Prostate gland (tissue), 2 donors: ENCODE measurements around the gene TMEM107.

Experiments used
- CTCF ChIP-seq, 4 experiments: fragments of 200-600 bp in 2 of 4; fragments of 450-650 bp in 2 of 4; sonication (generic) in 2 of 4; IDR thresholded peaks; 1 replicate in 3 of 4; 2 replicates in 1 of 4; pipeline ENCODE4 v1.5.1; 2016 to 2019; ENCODE audit warnings: antibody characterized with exemption in 4 of 4, mild to moderate bottlenecking in 2 of 4, moderate library complexity in 2 of 4
- POLR2A ChIP-seq: fragments of 450-650 bp; IDR thresholded peaks from one replicate; pipeline ENCODE4 v1.6.1; 2016; ENCODE audit warnings: antibody characterized with exemption, mild to moderate bottlenecking

- TF ChIP-seq CTCF (IDR thresholded peaks at IDR 0.05): no peak
- no peak for TF ChIP-seq POLR2A
Observed at GRCh38 chr17:8148560-8148959, 27.6 kb downstream of the TMEM107 start.
